HepG2 (cell line): ENCODE data around the gene POU2AF2. TPM values are rescaled to one million over a fixed set of nuclear protein-coding genes. Genes with fewer than 3 reads are reported as not detected.
"Not testable (repeated sequence)": the region's sequence is repeated elsewhere in the genome, so short reads cannot be mapped to it uniquely, and the experiment has no call there.

Experiments
- ATAC-seq: fragments of 200-7000 bp; cut with Tn5 transposase; 3 replicates; pipeline ENCODE4 v1.9.1; 2020; ENCODE audit warnings: mild to moderate bottlenecking, moderate library complexity
- BruUV-seq: library from RNA; stranded (reverse); fragments of 400-500 nt; replicated peaks from 2 replicates; lab custom pipeline; 2021; lab: Mats Ljungman, UMichigan
- CTCF ChIA-PET: fragments of 300-600 bp; formaldehyde crosslinking; extraction: SDS; loops from one replicate; lab custom pipeline; 2021; ENCODE audit warnings: low total read pairs, inconsistent platforms, low intra/inter-chr PET ratio; lab: Yijun Ruan, JAX
- POLR2A ChIA-PET: fragments of 350-600 bp; sonication (Branson Sonifier 250); formaldehyde crosslinking; loops from one replicate; lab custom pipeline; 2020; ENCODE audit warnings: antibody characterized with exemption, inconsistent platforms; lab: Yijun Ruan, JAX
- DNase-seq: peaks from one replicate; pipeline ENCODE4 v3.0.0-alpha.2; 2015; ENCODE audit warnings: low spot score
- FAIRE-seq: peaks from 3 replicates; lab custom pipeline; 2011; peaks lifted over from hg19 to GRCh38; lab: Jason Lieb, UNC
- H2AFZ ChIP-seq: one replicate; pipeline ENCODE4 v1.6.1; 2011; ENCODE audit warnings: low read length, inconsistent platforms
- H3K27ac ChIP-seq: fragments of 300-600 bp; 3 replicates; pipeline ENCODE4 v1.8.0; 2011; ENCODE audit warnings: mixed run types, mild to moderate bottlenecking, mixed read lengths, low read length, inconsistent platforms; ENCODE audit not compliant: insufficient read depth; ENCODE audit errors: extremely low read length
- H3K27me3 ChIP-seq, 2 experiments: fragments of 200-600 bp in 1 of 2; 2 replicates in 1 of 2; 3 replicates in 1 of 2; pipeline versions ENCODE4 v1.6.0 to v1.8.0; 2011; ENCODE audit warnings: low read length in 2 of 2, mild to moderate bottlenecking in 2 of 2, moderate library complexity in 2 of 2, inconsistent platforms in 1 of 2; ENCODE audit not compliant: insufficient read depth in 2 of 2, control insufficient read depth in 1 of 2
- H3K36me3 ChIP-seq, 2 experiments: fragments of 200-600 bp in 1 of 2; replicated peaks in 1 of 2; 2 replicates in 1 of 2; 3 replicates in 1 of 2; pipeline versions ENCODE4 v1.5.1 to v1.8.0; 2011; ENCODE audit warnings: low read length in 2 of 2, inconsistent platforms in 1 of 2; ENCODE audit not compliant: insufficient read depth in 2 of 2, control insufficient read depth in 1 of 2
- H3K4me1 ChIP-seq: 2 replicates; pipeline ENCODE4 v1.5.1; 2012; ENCODE audit warnings: low read length, inconsistent platforms; ENCODE audit not compliant: insufficient read depth
- H3K4me2 ChIP-seq: 2 replicates; pipeline ENCODE4 v1.6.0; 2011; ENCODE audit warnings: low read depth, low read length, inconsistent platforms
- H3K4me3 ChIP-seq, 3 experiments: fragments of 200-600 bp in 1 of 3; sonication (generic), shearing (Covaris generic) in 1 of 3; replicated peaks in 1 of 3; 2 replicates each; pipeline ENCODE4 v1.5.1; 2011 to 2016; ENCODE audit warnings: low read length in 3 of 3, inconsistent platforms in 2 of 3, low read depth in 2 of 3, mild to moderate bottlenecking in 2 of 3, control low read depth in 1 of 3, mixed read lengths in 1 of 3; ENCODE audit not compliant: insufficient read depth in 1 of 3
- H3K79me2 ChIP-seq: one replicate; pipeline ENCODE4 v1.6.1; 2011; ENCODE audit warnings: low read length, inconsistent platforms; ENCODE audit not compliant: insufficient read depth
- H3K9ac ChIP-seq: 2 replicates; pipeline ENCODE4 v1.6.0; 2011; ENCODE audit warnings: mild to moderate bottlenecking, low read depth, low read length, inconsistent platforms; ENCODE audit not compliant: insufficient read depth
- H3K9me3 ChIP-seq: 2 replicates; pipeline ENCODE4 v1.5.1; 2012; ENCODE audit warnings: mild to moderate bottlenecking, low read length
- H4K20me1 ChIP-seq: 2 replicates; pipeline ENCODE4 v1.6.0; 2011; ENCODE audit warnings: inconsistent platforms, mild to moderate bottlenecking, low read length, moderate library complexity; ENCODE audit not compliant: insufficient read depth
- ETV5 ChIP-seq: IDR thresholded peaks from 2 replicates; pipeline ENCODE4 v1.6.1; 2018; ENCODE audit warnings: missing biosample characterization, missing genetic modification reagents, inconsistent platforms, borderline replicate concordance
- MTF1 ChIP-seq: sonication (generic); formaldehyde crosslinking; IDR thresholded peaks from 2 replicates; pipeline ENCODE4 v1.5.0; 2020; ENCODE audit warnings: missing genetic modification reagents
- ZNF543 ChIP-seq: sonication (generic); formaldehyde crosslinking; IDR thresholded peaks from 2 replicates; pipeline ENCODE4 v1.4.0; 2020; ENCODE audit warnings: mild to moderate bottlenecking, missing genetic modification reagents
- WGBS: methylation state at CpG from one replicate; pipeline ENCODE4 v1.1.6; 2017; ENCODE audit warnings: low lambda C conversion rate; 5-methylcytosine and 5-hydroxymethylcytosine counted together
- in situ Hi-C: cut with HindIII; loops from 2 replicates; pipeline ENCODE4 v1.10.0; 2017; ENCODE audit warnings: low pct_unique_long_range_greater_than_20kb; ENCODE audit not compliant: extremely low pct_ligation_motif_present
- intact Hi-C: fragments of 100-400 bp; cut with micrococcal nuclease; formaldehyde crosslinking; loops from one replicate; pipeline ENCODE4 v1.10.0; 2022; ENCODE audit not compliant: unreplicated experiment
- polyA plus RNA-seq, 8 experiments: library from polyadenylated mRNA; depleted of rRNA in 3 of 8; stranded (reverse) in 7 of 8; unstranded in 1 of 8; fragments of >200 nt; fragmentation: Illumina TruSeq in 4 of 8; extraction: Trizol in 4 of 8; gene quantifications; 2 replicates each; pipeline versions ENCODE4 v1.2.1 to v1.2.3, GENCODE V29; 2011 to 2016; ENCODE audit warnings: low read depth in 4 of 8, missing spikeins in 1 of 8, mixed read lengths in 1 of 8; ENCODE audit not compliant: insufficient read depth in 1 of 8
- total RNA-seq, 5 experiments: library from RNA; depleted of rRNA; stranded (reverse); fragments of >200 nt; fragmentation: Illumina TruSeq; extraction: Trizol; gene quantifications; 2 replicates each; pipeline ENCODE4 v1.2.3, GENCODE V29; 2016; ENCODE audit warnings: low read depth in 1 of 5
- TF ChIP-seq, protein P1 (sequence below): sonication (generic); formaldehyde crosslinking; conservative IDR thresholded peaks from 2 replicates; pipeline ENCODE4 v1.5.0; 2020; ENCODE audit warnings: missing genetic modification reagents

Gene POU2AF2
- total and polyA plus RNA-seq, 2 of the 13 experiments (the other 11 are each of a cell fraction or from before 2014, with no cell fraction given) = 0.11 TPM; not detected in 1

GRCh38 chr11:111319296-111319695 lies 73.8 kb downstream of the POU2AF2 start:
- ChIA-PET CTCF (no interaction called here), POLR2A (interaction anchor here (2.0 to 2.2 kb wide), 3 partner anchors 15 to 41 kb away, joined by 11 to 39 read pairs (median 12); no protein-coding TSS in a partner anchor)
- no peak for TF ChIP-seq MTF1 (CRISPR knock-in tag)
- TF ChIP-seq ETV5 (CRISPR knock-in tag) = no peak
- no peak for TF ChIP-seq ZNF543 (CRISPR knock-in tag)
- TF ChIP-seq, protein P1, sequence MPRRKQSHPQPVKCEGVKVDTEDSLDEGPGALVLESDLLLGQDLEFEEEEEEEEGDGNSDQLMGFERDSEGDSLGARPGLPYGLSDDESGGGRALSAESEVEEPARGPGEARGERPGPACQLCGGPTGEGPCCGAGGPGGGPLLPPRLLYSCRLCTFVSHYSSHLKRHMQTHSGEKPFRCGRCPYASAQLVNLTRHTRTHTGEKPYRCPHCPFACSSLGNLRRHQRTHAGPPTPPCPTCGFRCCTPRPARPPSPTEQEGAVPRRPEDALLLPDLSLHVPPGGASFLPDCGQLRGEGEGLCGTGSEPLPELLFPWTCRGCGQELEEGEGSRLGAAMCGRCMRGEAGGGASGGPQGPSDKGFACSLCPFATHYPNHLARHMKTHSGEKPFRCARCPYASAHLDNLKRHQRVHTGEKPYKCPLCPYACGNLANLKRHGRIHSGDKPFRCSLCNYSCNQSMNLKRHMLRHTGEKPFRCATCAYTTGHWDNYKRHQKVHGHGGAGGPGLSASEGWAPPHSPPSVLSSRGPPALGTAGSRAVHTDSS (CRISPR knock-in tag) = no peak
- intact Hi-C loops = no loop called here
- in situ Hi-C loops = no loop called here
- Histone ChIP-seq H3K36me3 (no peaks in the 10 kb centered on the region), H3K27ac (no peak overlapping the region), H3K4me1 (peaks cover 39% of the 10 kb centered on the region), H2AFZ (no peak overlapping the region), H3K9me3 (no peaks in the 10 kb centered on the region), H3K9ac (no peak overlapping the region), H3K4me3 (no peak overlapping the region), H3K27me3 (no peaks in the 10 kb centered on the region), H4K20me1 (no peaks in the 10 kb centered on the region), H3K79me2 (no peaks in the 10 kb centered on the region), H3K4me2 (no peak overlapping the region)
- DNase-seq = no peak
- 93% methylated on average over 6 of the region's 6 CpGs for WGBS
- ATAC-seq = no peak
- FAIRE-seq = no peak
- BruUV-seq = no TSS peak

- CTCF ChIA-PET, in situ Hi-C loops, H3K4me3 ChIP-seq, H3K9me3 ChIP-seq, H4K20me1 ChIP-seq, DNase-seq, BruUV-seq, H3K27me3 ChIP-seq, intact Hi-C loops, H3K79me2 ChIP-seq, H2AFZ ChIP-seq, FAIRE-seq, H3K36me3 ChIP-seq, ATAC-seq: not testable (repeated sequence)
- POLR2A ChIA-PET = interaction anchor here (0.7 to 2.2 kb wide), 15 partner anchors 8 to 97 kb away, joined by 3 to 39 read pairs (median 7); no protein-coding TSS in a partner anchor
- H3K4me1 ChIP-seq = peaks cover 43% of the 10 kb centered on the region
- peak overlapping the region; percentile 70 for H3K27ac ChIP-seq
- WGBS = 84% methylated on average over 6 of the region's 6 CpGs
- H3K4me2 ChIP-seq = peak overlapping the region; percentile 75
- 0 out of 2 replicates have a peak overlapping the region, but pooled peaks have one; percentile 6 for H3K9ac ChIP-seq
Observed at GRCh38 chr11:111320199-111320598, 74.7 kb downstream of the POU2AF2 start.
